ENCODE measurements around the gene TMEM163. TPM values are rescaled to one million over a fixed set of nuclear protein-coding genes. Genes with fewer than 3 reads are reported as not detected.
A peak's percentile ranks its signal among the peaks of the same experiment; 100 is the strongest.

Gene TMEM163
- total RNA-seq, 1 donor from 2014 or later: 31.9 TPM

DNA sequence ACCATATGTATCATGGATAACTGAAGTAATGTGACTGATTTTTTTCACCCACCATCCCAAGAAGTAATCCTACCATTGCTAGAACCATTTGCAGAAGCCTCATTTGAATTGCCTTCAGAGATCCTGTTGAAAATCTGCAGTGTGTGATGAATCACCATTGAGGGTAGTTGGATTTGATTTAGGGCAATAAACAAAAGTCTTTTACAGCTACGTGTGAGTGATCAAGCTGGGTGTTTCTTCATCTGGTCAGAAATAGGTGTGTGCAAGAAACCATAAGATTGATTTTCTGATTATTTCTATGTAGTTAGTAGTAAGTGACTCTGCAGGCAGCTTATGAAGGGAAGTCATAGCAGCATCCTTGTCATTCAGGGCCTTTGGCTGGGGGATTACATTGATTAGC, 305.4 kb downstream of the TMEM163 start:
- no peaks in the 10 kb centered on the region for H3K9me3 ChIP-seq
- H3K4me1 ChIP-seq: peaks cover 10% of the 10 kb centered on the region
- intact Hi-C loops (cut with DNase I): loop anchor here (10.0 kb wide), 1 partner anchor 299 kb away; no protein-coding TSS in a partner anchor
- TF ChIP-seq, protein P1, sequence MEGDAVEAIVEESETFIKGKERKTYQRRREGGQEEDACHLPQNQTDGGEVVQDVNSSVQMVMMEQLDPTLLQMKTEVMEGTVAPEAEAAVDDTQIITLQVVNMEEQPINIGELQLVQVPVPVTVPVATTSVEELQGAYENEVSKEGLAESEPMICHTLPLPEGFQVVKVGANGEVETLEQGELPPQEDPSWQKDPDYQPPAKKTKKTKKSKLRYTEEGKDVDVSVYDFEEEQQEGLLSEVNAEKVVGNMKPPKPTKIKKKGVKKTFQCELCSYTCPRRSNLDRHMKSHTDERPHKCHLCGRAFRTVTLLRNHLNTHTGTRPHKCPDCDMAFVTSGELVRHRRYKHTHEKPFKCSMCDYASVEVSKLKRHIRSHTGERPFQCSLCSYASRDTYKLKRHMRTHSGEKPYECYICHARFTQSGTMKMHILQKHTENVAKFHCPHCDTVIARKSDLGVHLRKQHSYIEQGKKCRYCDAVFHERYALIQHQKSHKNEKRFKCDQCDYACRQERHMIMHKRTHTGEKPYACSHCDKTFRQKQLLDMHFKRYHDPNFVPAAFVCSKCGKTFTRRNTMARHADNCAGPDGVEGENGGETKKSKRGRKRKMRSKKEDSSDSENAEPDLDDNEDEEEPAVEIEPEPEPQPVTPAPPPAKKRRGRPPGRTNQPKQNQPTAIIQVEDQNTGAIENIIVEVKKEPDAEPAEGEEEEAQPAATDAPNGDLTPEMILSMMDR (IDR thresholded peaks at IDR 0.05): no peak
- ATAC-seq (no peak), DNase-seq (no peak)
- no peak overlapping the region for H3K4me3 ChIP-seq
- H3K36me3 ChIP-seq: peaks cover 10% of the 10 kb centered on the region
- H3K27me3 ChIP-seq (ENCODE audit: low read depth): no peaks in the 10 kb centered on the region
- no peak overlapping the region for H3K27ac ChIP-seq

DNA sequence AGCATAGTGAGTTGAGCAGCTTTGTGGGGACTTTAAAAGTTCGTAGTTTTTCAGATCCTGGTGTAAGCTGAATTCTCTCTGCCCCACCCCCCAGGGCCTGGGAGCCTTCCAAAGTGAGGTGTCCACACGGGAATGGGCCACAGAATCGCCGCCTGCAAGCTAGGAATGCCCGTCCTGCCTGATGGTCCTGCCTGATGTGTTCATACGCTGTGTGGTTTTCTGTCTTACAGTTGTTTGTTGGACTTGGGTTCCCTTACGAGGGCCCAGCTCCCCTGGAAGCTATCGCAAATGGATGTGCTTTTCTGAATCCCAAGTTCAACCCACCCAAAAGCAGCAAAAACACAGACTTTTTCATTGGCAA, 306.2 kb downstream of the TMEM163 start:
- Histone ChIP-seq H3K36me3 (peaks cover 8% of the 10 kb centered on the region), H3K27me3 (ENCODE audit: low read depth) (no peaks in the 10 kb centered on the region), H3K4me3 (no peak overlapping the region), H3K9me3 (no peaks in the 10 kb centered on the region), H3K4me1 (peaks cover 10% of the 10 kb centered on the region), H3K27ac (no peak overlapping the region)
- TF ChIP-seq, protein P1 (IDR thresholded peaks at IDR 0.05): no peak
- DNase-seq (no peak), ATAC-seq (no peak)
- intact Hi-C loops (cut with DNase I): loop anchor here (10.0 kb wide), 1 partner anchor 298 kb away; no protein-coding TSS in a partner anchor

DNA sequence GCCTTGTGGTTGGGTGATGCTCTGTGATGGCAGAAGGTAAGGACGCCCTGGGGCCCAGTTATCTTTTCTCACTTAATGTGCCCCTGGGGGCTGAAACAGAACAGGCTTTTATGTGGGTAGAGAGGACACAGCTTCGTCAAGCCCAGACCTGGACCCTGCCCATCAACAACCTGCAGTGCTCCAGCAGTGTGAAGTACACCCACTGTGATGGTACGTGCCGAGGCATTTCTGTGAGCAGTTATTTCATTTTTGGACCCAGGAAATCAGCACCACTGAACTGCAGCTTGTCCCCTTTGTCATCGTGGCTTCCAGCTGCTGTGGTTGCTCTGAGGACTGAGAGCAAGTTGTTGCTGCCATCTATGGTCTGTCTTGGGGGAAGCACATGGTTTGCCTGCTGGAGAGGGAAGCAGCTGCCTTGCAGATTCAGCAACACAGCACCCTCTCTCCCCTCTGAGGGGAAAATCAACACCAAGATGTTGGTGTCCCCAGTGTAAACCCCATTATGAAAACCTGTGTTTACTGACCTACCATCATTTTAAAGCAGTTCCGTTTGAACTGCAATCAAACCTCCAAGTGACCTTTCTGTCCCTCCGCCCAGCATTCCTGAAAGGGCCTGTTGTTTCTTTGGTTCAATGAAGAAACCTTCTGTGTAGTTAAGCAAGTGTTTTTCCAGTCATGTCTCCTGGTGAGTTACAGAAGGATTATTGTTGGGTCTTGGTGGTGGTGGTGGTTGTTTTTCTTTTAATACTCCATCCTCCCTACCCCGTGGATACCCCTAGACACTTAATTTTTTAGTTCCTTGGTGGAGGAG, 306.8 kb downstream of the TMEM163 start:
- Histone ChIP-seq H3K36me3 (peaks cover 6% of the 10 kb centered on the region), H3K27ac (no peak overlapping the region), H3K27me3 (ENCODE audit: low read depth) (no peaks in the 10 kb centered on the region), H3K9me3 (no peaks in the 10 kb centered on the region), H3K4me3 (no peak overlapping the region), H3K4me1 (peaks cover 10% of the 10 kb centered on the region)
- TF ChIP-seq, protein P1 (IDR thresholded peaks at IDR 0.05): peak; percentile 66
- DNase-seq (no peak), ATAC-seq (peak; percentile 82 to 85)
- intact Hi-C loops (cut with DNase I): loop anchor here (10.0 kb wide), 1 partner anchor 297 kb away; no protein-coding TSS in a partner anchor

DNA sequence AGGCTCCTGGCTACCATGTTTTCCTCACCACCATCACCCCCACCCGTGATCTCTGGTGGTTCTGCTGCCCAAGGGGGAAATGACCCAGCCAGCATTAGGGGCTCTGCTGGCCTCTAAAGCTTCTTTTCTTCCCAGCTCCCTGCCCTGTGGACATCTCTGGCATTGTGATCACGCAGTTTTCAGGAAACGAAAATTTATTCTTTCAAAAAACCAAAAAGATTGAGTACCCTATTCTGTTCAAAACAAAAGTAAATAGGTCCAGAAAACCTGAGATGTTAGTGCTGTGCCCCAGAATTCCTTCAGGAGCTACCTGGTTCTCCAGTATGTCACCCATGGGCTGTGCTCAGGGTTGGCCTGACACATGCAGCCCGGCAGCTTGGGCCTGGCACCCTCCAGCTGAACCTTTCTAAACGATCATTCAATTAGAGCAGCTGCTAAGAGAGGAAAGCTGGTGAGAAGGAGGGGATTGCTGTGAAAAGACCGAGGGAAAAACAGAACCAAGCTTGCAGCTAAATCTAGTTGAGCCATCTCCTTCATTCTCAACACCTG, 307.4 kb downstream of the TMEM163 start:
- Histone ChIP-seq H3K4me3 (no peak overlapping the region), H3K27ac (no peak overlapping the region), H3K9me3 (no peaks in the 10 kb centered on the region), H3K27me3 (ENCODE audit: low read depth) (no peaks in the 10 kb centered on the region), H3K36me3 (peaks cover 4% of the 10 kb centered on the region), H3K4me1 (peaks cover 10% of the 10 kb centered on the region)
- DNase-seq: no peak
- TF ChIP-seq, protein P1 (IDR thresholded peaks at IDR 0.05): no peak
- no peak for ATAC-seq
- intact Hi-C loops (cut with DNase I): loop anchor here (10.0 kb wide), 1 partner anchor 297 kb away; no protein-coding TSS in a partner anchor

DNA sequence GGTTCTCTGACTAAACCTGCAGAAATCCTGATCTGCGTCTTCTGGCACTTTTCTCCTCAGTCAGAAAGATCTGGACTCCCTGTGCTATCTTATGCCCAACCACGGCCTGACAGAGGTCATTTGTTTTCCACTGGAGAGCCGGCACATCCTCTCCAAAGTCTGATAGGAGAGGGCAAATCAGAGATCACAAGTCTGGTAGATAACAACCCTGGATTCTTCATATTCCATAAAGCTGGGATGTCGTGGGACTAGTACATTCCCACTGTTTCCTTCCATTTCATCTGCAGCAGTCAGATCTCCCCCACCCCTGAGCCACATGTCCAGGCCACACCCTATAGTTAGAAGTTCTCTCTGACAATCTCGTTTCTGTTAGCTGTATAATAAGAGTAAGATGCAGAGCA, 308.0 kb downstream of the TMEM163 start:
- H3K9me3 ChIP-seq: no peaks in the 10 kb centered on the region
- ATAC-seq (no peak), DNase-seq (no peak)
- no peaks in the 10 kb centered on the region for H3K27me3 ChIP-seq (ENCODE audit: low read depth)
- no peak overlapping the region for H3K4me3 ChIP-seq
- H3K27ac ChIP-seq: no peak overlapping the region
- TF ChIP-seq, protein P1 (IDR thresholded peaks at IDR 0.05): no peak
- H3K36me3 ChIP-seq: peaks cover 4% of the 10 kb centered on the region
- peaks cover 10% of the 10 kb centered on the region for H3K4me1 ChIP-seq
- intact Hi-C loops (cut with DNase I): loop anchor here (10.0 kb wide), 1 partner anchor 296 kb away; no protein-coding TSS in a partner anchor
